HEK293 (cell line): Measurements from ENCODE around the gene LARP1B.

Experiments used
- YY1 ChIP-seq: fragments of 450-650 bp; formaldehyde crosslinking; IDR thresholded peaks from 2 replicates; pipeline ENCODE4 v1.5.1; 2018; ENCODE audit warnings: missing biosample characterization, missing genetic modification characterization
- ZNF292 ChIP-seq: fragments of 450-650 bp; formaldehyde crosslinking; IDR thresholded peaks from 2 replicates; pipeline ENCODE4 v1.5.1; 2016; ENCODE audit warnings: low read depth, missing biosample characterization, missing genetic modification characterization, borderline replicate concordance
- TF ChIP-seq, protein P1 (sequence below): fragments of 450-650 bp; formaldehyde crosslinking; IDR thresholded peaks from 2 replicates; pipeline ENCODE4 v1.5.1; 2016; ENCODE audit warnings: missing biosample characterization, missing genetic modification characterization, low read depth
- TF ChIP-seq, protein P2 (sequence below): fragments of 450-650 bp; formaldehyde crosslinking; IDR thresholded peaks from 2 replicates; pipeline ENCODE4 v1.5.1; 2016; ENCODE audit warnings: missing biosample characterization, missing genetic modification characterization
- TF ChIP-seq, protein P3 (sequence below): sonication (generic); formaldehyde crosslinking; IDR thresholded peaks from 2 replicates; pipeline ENCODE4 v1.8.1; 2022; ENCODE audit warnings: mild to moderate bottlenecking, moderate library complexity, missing genetic modification reagents

DNA sequence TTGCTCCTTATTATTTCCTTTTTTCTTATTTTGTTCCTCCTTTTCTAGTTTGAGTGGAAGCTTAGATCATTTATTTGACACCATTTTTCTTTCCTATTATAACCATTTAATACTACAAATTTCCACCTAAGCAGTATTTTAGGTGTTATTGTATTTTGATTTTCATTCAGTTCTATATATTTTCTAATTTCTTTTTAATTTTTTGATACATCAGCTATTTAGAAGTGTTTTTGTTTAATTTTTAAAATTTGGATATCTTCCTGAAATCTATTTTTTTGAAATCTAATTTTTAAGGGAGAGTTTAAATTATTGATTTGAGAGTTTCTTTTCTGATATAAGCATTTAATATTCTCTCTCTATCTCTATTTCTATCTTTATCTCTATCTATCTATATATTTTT is 108.1 kb downstream of the LARP1B start:
- TF ChIP-seq, protein P1, sequence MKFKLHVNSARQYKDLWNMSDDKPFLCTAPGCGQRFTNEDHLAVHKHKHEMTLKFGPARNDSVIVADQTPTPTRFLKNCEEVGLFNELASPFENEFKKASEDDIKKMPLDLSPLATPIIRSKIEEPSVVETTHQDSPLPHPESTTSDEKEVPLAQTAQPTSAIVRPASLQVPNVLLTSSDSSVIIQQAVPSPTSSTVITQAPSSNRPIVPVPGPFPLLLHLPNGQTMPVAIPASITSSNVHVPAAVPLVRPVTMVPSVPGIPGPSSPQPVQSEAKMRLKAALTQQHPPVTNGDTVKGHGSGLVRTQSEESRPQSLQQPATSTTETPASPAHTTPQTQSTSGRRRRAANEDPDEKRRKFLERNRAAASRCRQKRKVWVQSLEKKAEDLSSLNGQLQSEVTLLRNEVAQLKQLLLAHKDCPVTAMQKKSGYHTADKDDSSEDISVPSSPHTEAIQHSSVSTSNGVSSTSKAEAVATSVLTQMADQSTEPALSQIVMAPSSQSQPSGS (tag by site-specific recombination) = no peak
- no peak for TF ChIP-seq ZNF292 (tag by site-specific recombination)
- TF ChIP-seq, protein P2, sequence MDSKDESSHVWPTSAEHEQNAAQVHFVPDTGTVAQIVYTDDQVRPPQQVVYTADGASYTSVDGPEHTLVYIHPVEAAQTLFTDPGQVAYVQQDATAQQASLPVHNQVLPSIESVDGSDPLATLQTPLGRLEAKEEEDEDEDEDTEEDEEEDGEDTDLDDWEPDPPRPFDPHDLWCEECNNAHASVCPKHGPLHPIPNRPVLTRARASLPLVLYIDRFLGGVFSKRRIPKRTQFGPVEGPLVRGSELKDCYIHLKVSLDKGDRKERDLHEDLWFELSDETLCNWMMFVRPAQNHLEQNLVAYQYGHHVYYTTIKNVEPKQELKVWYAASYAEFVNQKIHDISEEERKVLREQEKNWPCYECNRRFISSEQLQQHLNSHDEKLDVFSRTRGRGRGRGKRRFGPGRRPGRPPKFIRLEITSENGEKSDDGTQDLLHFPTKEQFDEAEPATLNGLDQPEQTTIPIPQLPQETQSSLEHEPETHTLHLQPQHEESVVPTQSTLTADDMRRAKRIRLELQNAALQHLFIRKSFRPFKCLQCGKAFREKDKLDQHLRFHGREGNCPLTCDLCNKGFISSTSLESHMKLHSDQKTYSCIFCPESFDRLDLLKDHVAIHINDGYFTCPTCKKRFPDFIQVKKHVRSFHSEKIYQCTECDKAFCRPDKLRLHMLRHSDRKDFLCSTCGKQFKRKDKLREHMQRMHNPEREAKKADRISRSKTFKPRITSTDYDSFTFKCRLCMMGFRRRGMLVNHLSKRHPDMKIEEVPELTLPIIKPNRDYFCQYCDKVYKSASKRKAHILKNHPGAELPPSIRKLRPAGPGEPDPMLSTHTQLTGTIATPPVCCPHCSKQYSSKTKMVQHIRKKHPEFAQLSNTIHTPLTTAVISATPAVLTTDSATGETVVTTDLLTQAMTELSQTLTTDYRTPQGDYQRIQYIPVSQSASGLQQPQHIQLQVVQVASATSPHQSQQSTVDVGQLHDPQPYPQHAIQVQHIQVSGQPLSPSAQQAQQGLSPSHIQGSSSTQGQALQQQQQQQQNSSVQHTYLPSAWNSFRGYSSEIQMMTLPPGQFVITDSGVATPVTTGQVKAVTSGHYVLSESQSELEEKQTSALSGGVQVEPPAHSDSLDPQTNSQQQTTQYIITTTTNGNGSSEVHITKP = no peak
- no peak for TF ChIP-seq YY1 (tag by site-specific recombination)
- TF ChIP-seq, protein P3, sequence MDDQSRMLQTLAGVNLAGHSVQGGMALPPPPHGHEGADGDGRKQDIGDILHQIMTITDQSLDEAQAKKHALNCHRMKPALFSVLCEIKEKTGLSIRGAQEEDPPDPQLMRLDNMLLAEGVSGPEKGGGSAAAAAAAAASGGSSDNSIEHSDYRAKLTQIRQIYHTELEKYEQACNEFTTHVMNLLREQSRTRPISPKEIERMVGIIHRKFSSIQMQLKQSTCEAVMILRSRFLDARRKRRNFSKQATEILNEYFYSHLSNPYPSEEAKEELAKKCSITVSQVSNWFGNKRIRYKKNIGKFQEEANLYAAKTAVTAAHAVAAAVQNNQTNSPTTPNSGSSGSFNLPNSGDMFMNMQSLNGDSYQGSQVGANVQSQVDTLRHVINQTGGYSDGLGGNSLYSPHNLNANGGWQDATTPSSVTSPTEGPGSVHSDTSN = no peak
